ENCODE results near the gene PTPRD.

DNA sequence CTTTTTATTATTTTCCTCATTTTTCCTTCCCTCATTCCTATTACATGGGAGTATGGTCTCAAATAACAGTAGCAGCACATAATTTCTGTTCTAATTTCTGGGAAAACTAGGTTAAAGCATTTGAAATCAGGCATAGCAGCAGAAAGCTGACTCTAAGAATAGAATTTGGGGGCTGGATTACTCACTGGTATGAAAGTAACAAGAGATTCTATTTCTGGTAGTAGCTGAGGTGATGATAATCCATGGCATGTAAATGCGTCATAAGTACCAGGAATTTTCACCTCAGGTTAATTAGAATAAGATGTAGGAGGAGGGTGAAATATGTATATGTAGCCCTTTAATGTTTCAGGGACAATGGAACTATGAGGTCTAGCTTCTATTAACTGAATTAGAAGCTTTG lies 662.0 kb downstream of the PTPRD start:
- TF ChIP-seq, protein P1, sequence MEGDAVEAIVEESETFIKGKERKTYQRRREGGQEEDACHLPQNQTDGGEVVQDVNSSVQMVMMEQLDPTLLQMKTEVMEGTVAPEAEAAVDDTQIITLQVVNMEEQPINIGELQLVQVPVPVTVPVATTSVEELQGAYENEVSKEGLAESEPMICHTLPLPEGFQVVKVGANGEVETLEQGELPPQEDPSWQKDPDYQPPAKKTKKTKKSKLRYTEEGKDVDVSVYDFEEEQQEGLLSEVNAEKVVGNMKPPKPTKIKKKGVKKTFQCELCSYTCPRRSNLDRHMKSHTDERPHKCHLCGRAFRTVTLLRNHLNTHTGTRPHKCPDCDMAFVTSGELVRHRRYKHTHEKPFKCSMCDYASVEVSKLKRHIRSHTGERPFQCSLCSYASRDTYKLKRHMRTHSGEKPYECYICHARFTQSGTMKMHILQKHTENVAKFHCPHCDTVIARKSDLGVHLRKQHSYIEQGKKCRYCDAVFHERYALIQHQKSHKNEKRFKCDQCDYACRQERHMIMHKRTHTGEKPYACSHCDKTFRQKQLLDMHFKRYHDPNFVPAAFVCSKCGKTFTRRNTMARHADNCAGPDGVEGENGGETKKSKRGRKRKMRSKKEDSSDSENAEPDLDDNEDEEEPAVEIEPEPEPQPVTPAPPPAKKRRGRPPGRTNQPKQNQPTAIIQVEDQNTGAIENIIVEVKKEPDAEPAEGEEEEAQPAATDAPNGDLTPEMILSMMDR (IDR thresholded peaks at IDR 0.05): no peak
- TF ChIP-seq POLR2A (IDR thresholded peaks at IDR 0.05): no peak
